ENCODE results near the gene OLAH.

OLAH gene

GRCh38 chr10:15088428-15089261 lies 44.9 kb downstream of the OLAH start, which contains the start of gene ACBD7:
TSS of gene ACBD7 (minus strand) at chr10:15088776. CDS start at chr10:15088728, 48 bp downstream.
- Histone ChIP-seq H3K27me3 (ENCODE audit: insufficient read depth, low read length) (no peaks in the 10 kb centered on the region), H3K4me3 (ENCODE audit: low read length) (peak within 1 kb of the TSS; percentile 85), H2AFZ (ENCODE audit: low read depth, low read length) (peak within 1 kb of the TSS; percentile 97), H3K9me3 (ENCODE audit: low read length) (peaks cover 6% of the 10 kb centered on the region), H3K4me1 (ENCODE audit: insufficient read depth, low read length) (peaks cover 17% of the 10 kb centered on the region), H3K36me3 (ENCODE audit: insufficient read depth, low read length) (no peaks in the 10 kb centered on the region)

DNA sequence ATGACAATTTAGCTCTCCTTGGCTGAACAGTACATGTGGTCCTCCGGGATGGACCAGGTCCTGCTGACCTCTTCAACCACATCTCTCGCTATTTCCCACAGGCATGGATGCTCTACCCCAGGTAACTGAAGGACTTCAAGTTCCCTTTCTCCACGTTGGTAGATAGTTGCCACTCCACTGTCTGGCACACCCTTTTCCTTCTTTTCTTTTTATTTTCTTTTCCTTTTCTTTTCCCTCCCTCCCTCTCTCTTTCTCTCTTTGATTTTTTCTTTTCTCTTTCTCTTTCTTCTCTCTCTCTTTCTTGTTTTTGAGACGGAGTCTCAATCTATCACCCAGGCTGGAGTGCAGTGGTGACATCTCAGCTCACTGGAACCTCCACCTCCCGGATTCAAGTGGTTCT lies 47.7 kb downstream of the OLAH start:
- no peaks in the 10 kb centered on the region for H3K27me3 ChIP-seq (ENCODE audit: insufficient read depth, low read length)
- H3K36me3 ChIP-seq (ENCODE audit: insufficient read depth, low read length) = no peaks in the 10 kb centered on the region

DNA sequence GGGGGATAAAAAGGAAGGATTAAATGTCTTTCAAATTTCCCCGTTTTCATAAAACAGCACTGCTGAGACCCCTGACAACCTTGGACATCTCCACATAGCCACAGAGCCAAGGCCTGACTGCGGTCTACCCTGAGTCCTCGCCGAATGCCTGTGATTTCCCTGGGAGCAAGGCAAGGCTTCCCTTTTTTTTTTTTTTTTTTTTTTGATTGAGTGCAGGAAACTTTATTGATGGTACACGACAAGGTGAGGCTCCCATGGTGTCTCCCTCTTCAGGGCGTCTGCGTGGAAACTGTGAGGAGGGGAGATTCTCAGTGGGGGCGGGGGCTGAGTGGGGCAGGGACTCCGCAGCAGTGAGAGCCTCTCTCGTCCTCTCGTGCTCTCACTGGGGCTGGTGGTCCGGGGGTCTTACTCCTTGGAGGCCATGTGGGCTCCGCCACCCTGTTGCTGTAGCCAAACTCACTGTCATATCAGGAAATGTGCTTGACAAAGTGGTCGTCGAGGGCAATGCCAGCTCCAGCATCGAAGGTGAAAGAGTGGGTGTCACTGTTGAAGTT lies 49.2 kb downstream of the OLAH start:
- Histone ChIP-seq H3K9me3 (ENCODE audit: low read length) (peaks cover 3% of the 10 kb centered on the region), H3K27me3 (ENCODE audit: insufficient read depth, low read length) (no peaks in the 10 kb centered on the region), H3K36me3 (ENCODE audit: insufficient read depth, low read length) (no peaks in the 10 kb centered on the region), H2AFZ (ENCODE audit: low read depth, low read length) (no peak overlapping the region), H3K4me1 (ENCODE audit: insufficient read depth, low read length) (peaks cover 8% of the 10 kb centered on the region), H3K4me3 (ENCODE audit: low read length) (no peak overlapping the region)

More for the DNA sequence above, 47.7 kb downstream of the OLAH start:
- Histone ChIP-seq H2AFZ (ENCODE audit: low read depth, low read length) (no peak overlapping the region), H3K9me3 (ENCODE audit: low read length) (peaks cover 3% of the 10 kb centered on the region), H3K4me1 (ENCODE audit: insufficient read depth, low read length) (peaks cover 5% of the 10 kb centered on the region), H3K4me3 (ENCODE audit: low read length) (no peak overlapping the region)

DNA sequence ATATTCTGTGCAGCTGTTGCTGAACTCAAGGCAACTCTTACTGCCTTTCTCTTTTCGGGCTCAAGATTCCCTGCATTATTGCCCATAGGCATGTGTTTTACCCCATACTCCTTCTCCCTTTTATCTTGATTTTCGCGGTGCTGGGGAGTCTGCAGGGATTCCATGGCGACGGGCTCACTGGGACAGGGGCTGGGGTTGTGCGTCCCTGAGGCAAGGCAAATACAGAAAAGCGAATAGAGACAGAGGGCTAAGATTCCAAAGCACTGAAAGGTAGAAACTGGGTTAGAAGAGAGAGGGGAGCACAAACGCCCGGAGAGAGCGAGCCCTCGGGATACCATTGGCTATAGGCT lies 52.9 kb downstream of the OLAH start:
- Histone ChIP-seq H3K9me3 (ENCODE audit: low read length) (peaks cover 3% of the 10 kb centered on the region), H2AFZ (ENCODE audit: low read depth, low read length) (peak overlapping the region; percentile 77), H3K36me3 (ENCODE audit: insufficient read depth, low read length) (peaks cover 3% of the 10 kb centered on the region), H3K27me3 (ENCODE audit: insufficient read depth, low read length) (no peaks in the 10 kb centered on the region), H3K4me3 (ENCODE audit: low read length) (peak overlapping the region; percentile 65), H3K4me1 (ENCODE audit: insufficient read depth, low read length) (peaks cover 9% of the 10 kb centered on the region)

DNA sequence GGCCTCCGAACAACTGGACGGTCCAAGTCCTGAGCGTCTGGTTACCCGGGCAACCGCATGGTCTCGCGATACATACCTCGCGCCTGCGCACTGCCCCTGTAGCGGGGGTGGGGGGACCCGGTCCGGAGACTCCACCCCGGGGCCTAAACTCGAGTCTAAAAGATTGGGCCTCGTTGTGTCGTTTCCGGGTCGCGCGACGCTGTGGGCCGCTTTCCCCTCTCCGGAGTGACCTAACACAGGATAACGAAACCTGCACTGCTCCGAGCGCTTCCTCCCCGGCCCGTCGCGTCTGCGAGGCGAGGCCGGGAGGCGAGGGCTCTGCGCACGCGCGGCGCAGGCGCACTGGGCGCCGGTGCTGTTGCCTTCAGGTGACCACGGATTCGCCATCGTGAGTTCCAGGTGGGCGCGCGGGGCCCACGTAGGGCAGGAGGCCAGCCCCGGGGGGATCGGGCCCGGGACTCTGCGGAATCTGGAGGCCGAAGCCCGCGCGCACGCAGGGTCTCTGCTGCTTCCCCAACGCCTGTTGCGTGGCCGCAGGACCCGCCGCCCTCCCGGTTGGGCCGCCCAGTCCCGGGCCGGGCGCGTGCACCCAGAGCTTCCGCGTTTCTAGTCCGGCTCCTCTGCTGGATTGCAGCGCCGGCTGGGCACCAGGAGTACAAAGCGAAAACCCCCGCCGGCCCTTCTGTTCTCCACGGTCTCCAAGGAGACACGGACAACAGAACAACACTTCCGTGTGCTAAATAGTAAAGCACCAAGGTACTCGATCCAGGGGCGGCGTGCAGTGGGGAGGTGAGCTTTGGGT lies 53.5 kb downstream of the OLAH start, which contains the start of gene RPP38:
RPP38 (plus strand) TSS at position 345 of the 802 bp plus-strand sequence. CDS start 5,960 bp downstream, outside the sequence.
- Histone ChIP-seq H3K27me3 (ENCODE audit: insufficient read depth, low read length) (no peaks in the 10 kb centered on the region), H3K4me3 (ENCODE audit: low read length) (peak within 1 kb of the TSS; percentile 65), H3K4me1 (ENCODE audit: insufficient read depth, low read length) (peaks cover 9% of the 10 kb centered on the region), H3K9me3 (ENCODE audit: low read length) (peaks cover under 1% of the 10 kb centered on the region), H2AFZ (ENCODE audit: low read depth, low read length) (peak within 1 kb of the TSS; percentile 77), H3K36me3 (ENCODE audit: insufficient read depth, low read length) (peaks cover 3% of the 10 kb centered on the region)

DNA sequence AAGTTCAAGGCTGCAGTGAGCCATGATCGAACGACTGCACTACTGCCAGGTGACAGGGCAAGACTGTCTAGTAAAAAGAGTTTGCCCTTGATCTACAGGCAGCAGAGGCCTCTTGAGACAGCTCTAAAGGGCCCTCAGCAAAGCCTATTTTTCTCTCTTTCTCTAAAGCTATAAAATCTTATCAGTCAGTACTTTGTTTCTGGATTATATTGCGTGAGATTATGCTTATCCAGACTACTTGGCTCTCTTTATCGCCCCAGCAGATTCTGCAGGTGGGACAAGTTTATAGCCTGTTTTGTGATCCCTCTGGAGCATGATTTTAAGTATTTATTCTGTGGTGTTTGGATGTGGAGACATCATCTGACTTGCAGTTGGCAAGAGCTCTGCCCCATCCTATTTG lies 56.1 kb downstream of the OLAH start:
- Histone ChIP-seq H3K36me3 (ENCODE audit: insufficient read depth, low read length) (peaks cover 23% of the 10 kb centered on the region), H3K27me3 (ENCODE audit: insufficient read depth, low read length) (no peaks in the 10 kb centered on the region), H3K9me3 (ENCODE audit: low read length) (no peaks in the 10 kb centered on the region), H2AFZ (ENCODE audit: low read depth, low read length) (no peak overlapping the region), H3K4me3 (ENCODE audit: low read length) (no peak overlapping the region), H3K4me1 (ENCODE audit: insufficient read depth, low read length) (peaks cover 9% of the 10 kb centered on the region)

DNA sequence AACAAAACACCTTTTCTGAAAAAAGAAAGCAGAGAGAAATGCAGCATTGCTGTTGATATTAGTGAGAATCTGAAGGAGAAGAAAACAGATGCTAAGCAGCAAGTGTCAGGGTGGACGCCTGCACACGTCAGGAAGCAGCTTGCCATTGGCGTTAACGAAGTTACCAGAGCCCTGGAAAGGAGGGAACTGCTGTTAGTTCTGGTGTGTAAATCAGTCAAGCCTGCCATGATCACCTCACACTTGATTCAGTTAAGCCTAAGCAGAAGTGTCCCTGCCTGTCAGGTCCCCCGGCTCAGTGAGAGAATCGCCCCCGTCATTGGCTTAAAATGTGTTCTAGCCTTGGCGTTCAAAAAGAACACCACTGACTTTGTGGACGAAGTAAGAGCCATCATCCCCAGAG lies 59.8 kb downstream of the OLAH start:
- H3K36me3 ChIP-seq (ENCODE audit: insufficient read depth, low read length) = peaks cover 40% of the 10 kb centered on the region
- no peaks in the 10 kb centered on the region for H3K27me3 ChIP-seq (ENCODE audit: insufficient read depth, low read length)
- H3K4me1 ChIP-seq (ENCODE audit: insufficient read depth, low read length) = no peaks in the 10 kb centered on the region
- no peak overlapping the region for H2AFZ ChIP-seq (ENCODE audit: low read depth, low read length)
- no peak overlapping the region for H3K4me3 ChIP-seq (ENCODE audit: low read length)
- H3K9me3 ChIP-seq (ENCODE audit: low read length) = no peaks in the 10 kb centered on the region

DNA sequence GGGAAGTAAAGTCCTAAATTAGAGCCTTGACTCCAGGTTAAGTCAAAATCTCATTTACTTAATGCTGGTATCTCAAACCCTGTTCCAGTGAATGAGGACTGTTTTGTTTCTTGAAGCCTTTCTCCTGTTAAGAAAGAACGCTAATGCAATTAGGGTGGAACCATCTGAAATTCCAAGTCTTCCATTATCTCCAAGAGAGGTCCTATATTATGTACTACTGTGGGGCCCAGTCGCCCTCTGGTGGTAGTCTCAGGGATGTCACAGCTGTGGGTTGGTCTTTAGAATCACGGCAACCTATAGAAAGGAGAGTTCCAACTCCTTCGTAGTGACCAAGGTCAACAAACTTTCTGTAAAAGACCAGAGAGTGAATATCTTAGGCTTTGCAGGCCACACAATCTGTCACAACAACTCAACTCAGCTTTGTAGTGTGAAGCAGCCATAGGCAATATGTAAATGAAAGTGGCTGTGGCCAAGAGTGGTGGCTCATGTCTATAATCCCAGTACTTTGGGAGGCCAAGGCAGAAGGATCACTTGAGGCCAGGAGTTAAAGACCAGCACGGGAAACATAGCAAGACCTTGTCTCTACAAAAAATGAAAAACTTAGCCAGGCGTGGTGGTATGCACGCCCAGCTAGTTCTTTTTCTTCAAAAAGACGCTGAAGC lies 62.7 kb downstream of the OLAH start:
- Histone ChIP-seq H3K27me3 (ENCODE audit: insufficient read depth, low read length) (no peaks in the 10 kb centered on the region), H2AFZ (ENCODE audit: low read depth, low read length) (no peak overlapping the region), H3K9me3 (ENCODE audit: low read length) (no peaks in the 10 kb centered on the region), H3K36me3 (ENCODE audit: insufficient read depth, low read length) (peaks cover 55% of the 10 kb centered on the region), H3K4me1 (ENCODE audit: insufficient read depth, low read length) (no peaks in the 10 kb centered on the region), H3K4me3 (ENCODE audit: low read length) (no peak overlapping the region)

DNA sequence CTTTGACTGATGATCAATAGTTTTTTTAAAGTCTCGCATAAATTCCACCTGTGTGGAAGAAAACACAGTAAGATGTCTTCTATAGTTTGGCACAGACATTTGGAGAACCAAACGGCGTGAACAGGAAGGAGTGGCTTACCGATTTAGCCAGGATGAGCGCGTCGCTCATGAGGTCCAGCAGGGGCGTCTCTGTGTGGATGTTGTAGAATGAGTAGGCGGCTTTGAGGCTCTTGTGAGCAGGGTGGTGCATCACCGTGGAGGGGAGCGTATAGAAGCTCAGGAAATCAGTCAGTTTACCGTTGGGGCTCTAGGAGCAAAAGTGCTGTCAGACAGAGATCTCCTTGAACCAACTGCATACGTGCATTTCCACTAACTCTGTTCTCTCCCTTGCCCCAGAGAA lies 68.9 kb downstream of the OLAH start:
- peaks cover 44% of the 10 kb centered on the region for H3K36me3 ChIP-seq (ENCODE audit: insufficient read depth, low read length)
- H3K27me3 ChIP-seq (ENCODE audit: insufficient read depth, low read length) = no peaks in the 10 kb centered on the region
- peaks cover 5% of the 10 kb centered on the region for H3K9me3 ChIP-seq (ENCODE audit: low read length)
- no peaks in the 10 kb centered on the region for H3K4me1 ChIP-seq (ENCODE audit: insufficient read depth, low read length)
- no peak overlapping the region for H2AFZ ChIP-seq (ENCODE audit: low read depth, low read length)
- H3K4me3 ChIP-seq (ENCODE audit: low read length) = no peak overlapping the region

GRCh38 chr10:15113766-15114165 lies 70.0 kb downstream of the OLAH start:
- H3K4me3 ChIP-seq (ENCODE audit: low read length) = no peak overlapping the region
- no peaks in the 10 kb centered on the region for H3K4me1 ChIP-seq (ENCODE audit: insufficient read depth, low read length)
- H3K9me3 ChIP-seq (ENCODE audit: low read length) = peaks cover 7% of the 10 kb centered on the region
- H3K36me3 ChIP-seq (ENCODE audit: insufficient read depth, low read length) = peaks cover 45% of the 10 kb centered on the region
- H3K27me3 ChIP-seq (ENCODE audit: insufficient read depth, low read length) = no peaks in the 10 kb centered on the region
- no peak overlapping the region for H2AFZ ChIP-seq (ENCODE audit: low read depth, low read length)

GRCh38 chr10:15116225-15116624 lies 72.5 kb downstream of the OLAH start:
- no peak overlapping the region for H2AFZ ChIP-seq (ENCODE audit: low read depth, low read length)
- peaks cover 41% of the 10 kb centered on the region for H3K36me3 ChIP-seq (ENCODE audit: insufficient read depth, low read length)
- H3K4me3 ChIP-seq (ENCODE audit: low read length) = no peak overlapping the region
- peaks cover 9% of the 10 kb centered on the region for H3K9me3 ChIP-seq (ENCODE audit: low read length)
- no peaks in the 10 kb centered on the region for H3K4me1 ChIP-seq (ENCODE audit: insufficient read depth, low read length)
- no peaks in the 10 kb centered on the region for H3K27me3 ChIP-seq (ENCODE audit: insufficient read depth, low read length)

DNA sequence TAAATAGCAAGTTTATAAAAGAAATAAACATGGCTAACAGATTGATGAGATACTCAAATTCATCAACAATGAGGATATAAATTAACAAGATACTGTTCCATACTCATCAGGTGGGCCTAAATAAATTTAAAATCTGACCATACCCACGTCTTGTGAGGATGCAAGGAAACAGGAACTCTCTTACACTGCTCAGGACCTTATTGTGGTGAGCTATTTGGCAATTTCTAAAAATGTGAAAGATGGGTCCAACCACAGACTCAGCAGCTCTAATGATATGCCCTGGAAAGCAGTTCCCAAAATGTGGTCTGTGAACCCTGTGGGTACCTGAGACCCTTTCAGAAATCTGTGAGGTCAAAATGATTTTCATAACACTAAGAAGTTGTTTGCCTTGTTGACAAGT lies 74.9 kb downstream of the OLAH start:
- H3K4me1 ChIP-seq (ENCODE audit: insufficient read depth, low read length) = no peaks in the 10 kb centered on the region
- no peaks in the 10 kb centered on the region for H3K27me3 ChIP-seq (ENCODE audit: insufficient read depth, low read length)
- H3K9me3 ChIP-seq (ENCODE audit: low read length) = peaks cover 9% of the 10 kb centered on the region
- H2AFZ ChIP-seq (ENCODE audit: low read depth, low read length) = no peak overlapping the region
- peaks cover 33% of the 10 kb centered on the region for H3K36me3 ChIP-seq (ENCODE audit: insufficient read depth, low read length)
- H3K4me3 ChIP-seq (ENCODE audit: low read length) = no peak overlapping the region
